Stimulated activated CD4-positive, alpha-beta T cell treated with anti-CD3 and anti-CD28 coated beads, Interleukin-1b, Interleukin-23, amount 100 ng/mL, for 1 hour (primary cell): ENCODE measurements around the gene VPS45.
A peak's percentile ranks its signal among the peaks of the same experiment; 100 is the strongest.
"Not testable (repeated sequence)": the region's sequence is repeated elsewhere in the genome, so short reads cannot be mapped to it uniquely, and the experiment has no call there.

Experiments used
- DNase-seq, 2 donors: peaks; one replicate each; pipeline ENCODE4 v3.0.0-alpha.2; 2020; ENCODE audit warnings: low read depth in 2 of 2

Gene VPS45

DNA sequence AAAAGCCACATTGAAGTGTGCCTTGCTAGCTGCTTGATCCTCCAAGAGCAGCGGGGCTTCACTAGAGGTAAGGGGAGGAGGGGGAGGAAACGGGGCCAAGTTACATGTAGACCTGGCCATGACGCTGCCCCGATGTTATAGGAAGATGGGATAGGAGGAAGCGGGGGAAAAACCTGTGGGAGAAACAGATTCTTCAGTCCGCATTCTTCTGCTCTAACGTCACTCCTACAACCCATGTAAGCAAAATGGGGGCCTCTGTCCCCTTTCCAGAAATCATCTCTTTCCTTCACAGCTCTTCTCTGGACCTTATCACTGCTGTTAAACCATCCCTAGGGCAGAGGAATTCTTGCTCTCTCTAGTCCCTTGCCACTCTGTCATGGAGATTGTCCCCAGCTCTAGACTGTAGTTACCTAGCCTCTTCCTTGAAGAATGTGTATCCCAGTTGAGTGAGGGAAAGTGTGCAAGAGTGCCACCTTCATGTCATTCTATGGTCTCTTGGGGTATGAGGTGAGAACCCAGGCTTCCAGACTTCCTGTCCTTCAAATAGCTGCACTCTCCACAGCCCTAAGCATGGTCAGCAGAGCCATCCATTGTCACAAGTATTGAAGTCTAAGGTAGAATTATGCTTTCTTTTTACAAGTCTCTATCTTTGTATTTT is 93.5 kb downstream of the VPS45 start:
- DNase-seq = no peak

DNA sequence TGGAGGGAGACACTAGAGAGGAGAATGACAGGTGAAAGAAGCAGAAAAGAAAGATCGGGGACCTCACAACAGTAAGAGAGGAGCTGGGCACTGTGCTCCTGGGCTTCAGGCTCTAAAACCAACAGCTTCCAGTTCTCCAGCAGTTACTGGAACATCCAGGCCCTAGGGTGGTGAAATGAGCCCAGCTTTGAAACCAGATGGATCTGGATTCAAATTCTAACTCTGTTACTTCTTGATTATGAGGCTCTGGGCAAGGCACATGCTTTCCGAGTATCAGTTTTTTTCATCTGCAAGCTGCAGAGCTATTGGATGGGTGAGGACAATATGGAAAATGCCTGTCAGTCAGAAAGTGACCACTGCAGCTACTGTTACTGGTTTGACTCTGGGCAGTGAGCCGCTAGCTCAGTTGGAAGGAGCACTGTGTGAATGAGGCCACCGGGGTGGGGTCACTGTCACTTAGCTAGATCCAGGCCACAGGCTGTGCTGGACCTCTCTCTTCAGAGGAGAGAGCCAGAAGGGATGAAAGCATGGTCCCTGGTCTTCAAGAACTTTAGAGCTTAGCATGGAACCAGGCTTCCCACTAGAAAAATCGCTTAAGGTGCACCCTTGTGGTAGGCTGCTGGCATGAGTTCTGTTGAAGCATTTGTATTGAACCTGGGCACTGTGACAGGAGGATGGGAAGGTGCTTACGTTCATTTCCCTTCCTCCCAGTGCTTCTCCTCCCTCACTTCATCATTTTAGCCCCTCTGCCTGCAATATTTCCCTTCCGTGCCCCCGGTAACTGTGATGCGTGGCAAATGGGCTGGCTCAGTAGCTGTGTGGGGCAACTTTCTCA is 94.4 kb downstream of the VPS45 start:
- DNase-seq = no peak

- DNase-seq = no peak
Observed at GRCh38 chr1:150162582-150162861, 94.9 kb downstream of the VPS45 start.

DNA sequence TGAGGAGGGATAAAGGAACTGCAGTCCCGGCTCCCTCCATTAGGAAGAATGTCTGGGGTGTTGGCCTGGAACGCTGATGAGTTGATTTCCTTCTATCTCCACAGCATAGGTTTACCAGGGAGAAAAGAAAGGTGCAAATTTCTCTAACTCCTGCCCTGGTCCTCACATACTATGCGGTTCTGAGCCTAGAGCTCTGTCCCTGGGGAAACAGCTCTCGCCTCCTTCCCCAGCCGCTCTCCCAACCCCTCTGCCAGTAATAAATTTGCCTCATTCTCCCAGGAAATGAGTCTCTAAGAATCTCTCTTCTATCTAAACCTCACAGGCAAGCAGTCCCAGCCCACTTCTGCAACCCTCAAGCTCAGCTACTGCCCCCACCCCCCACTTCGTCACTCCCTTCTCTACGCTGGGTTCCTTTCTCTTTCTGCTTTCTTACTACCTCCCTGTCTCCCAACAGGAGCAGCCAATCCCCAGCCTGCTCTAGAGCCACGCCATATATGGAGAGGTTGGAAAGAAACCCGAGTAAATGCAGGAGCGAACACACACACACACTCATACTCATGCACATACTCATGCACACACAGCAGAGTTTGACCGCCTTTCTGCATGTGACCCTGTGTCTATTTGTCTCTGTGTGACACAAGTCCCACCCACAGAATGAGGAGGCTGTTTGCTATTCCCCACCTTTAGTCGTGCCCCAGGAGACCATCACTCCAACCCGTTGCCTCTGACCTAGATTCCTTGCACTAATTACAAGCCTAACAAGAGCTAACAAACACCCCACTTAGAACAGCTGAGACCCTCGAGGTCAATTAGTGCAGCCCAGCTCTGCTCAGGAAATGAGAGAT is 95.5 kb downstream of the VPS45 start:
- no peak for DNase-seq

DNA sequence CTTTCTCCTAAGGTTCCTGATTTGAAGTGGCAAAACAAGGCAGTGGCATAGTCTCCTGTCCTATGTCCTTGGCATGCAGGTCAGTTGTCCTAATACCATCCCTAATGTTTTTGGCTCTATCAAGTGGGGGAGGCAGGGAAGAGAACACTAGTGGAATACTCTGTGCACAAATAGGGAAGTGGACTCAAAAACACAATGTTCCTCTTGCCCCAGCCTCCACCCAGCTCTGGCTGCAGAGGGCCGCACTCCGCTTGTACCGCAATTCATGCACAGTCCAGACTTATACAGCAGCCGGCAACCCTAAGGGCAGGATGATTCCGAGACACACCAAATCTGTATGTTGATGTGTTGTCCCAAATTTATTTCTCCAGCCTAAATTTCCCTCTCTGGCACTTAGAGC is 96.6 kb downstream of the VPS45 start:
- DNase-seq = no peak

GRCh38 chr1:150164779-150165178 is 97.2 kb downstream of the VPS45 start:
- no peak for DNase-seq

DNA sequence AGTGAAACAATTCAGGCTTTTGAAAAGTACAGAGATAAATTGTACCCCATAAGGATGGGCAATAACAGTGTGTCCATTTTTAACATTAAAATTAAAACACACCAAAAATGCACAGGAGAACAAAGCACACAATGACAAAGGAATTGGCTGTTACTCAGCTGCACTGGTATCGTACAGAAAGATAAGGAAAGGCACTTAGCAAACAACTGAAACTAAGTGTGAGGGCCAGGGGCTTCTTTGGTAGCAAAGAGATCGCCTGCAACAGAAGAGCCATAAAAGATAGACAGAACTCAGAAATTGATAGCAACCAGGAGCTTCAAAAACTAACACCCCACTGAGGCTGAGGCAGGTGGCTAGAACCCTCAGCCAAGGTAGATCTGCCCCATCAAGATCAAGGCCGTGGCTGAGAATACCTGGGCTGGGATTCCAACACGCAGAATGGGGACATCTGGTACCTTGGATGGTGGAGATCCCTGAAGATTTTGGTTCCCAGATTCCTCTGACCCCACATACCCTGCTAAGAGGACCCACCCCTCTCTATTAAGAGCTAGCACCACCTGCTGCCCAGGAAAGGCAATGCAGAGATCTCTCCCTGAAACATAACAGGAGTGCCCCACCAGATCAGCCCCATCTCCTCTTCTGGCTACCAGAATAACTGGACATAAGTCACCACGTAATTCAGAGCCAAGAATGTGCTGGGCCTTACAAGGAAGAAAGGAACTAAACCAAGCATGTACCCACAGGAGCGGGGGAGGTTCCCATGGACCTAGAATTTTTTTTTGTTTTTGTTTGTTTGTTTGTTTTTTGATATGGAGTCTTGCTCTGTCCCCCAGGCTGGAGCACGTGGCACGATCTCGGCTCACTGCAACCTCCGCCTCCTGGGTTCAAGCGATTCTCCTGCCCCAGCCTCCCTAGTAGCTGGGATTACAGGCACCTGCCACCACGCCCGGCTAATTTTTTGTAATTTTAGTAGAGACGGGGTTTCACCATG is 98.3 kb downstream of the VPS45 start:
- DNase-seq = peak in 1 of 2 donors; percentile 23

- peak in 1 of 2 donors; percentile 24 for DNase-seq
Observed at GRCh38 chr1:150168960-150169601, 101.5 kb downstream of the VPS45 start.

- no peak for DNase-seq
Observed at GRCh38 chr1:150171801-150172200, 104.2 kb downstream of the VPS45 start.

DNA sequence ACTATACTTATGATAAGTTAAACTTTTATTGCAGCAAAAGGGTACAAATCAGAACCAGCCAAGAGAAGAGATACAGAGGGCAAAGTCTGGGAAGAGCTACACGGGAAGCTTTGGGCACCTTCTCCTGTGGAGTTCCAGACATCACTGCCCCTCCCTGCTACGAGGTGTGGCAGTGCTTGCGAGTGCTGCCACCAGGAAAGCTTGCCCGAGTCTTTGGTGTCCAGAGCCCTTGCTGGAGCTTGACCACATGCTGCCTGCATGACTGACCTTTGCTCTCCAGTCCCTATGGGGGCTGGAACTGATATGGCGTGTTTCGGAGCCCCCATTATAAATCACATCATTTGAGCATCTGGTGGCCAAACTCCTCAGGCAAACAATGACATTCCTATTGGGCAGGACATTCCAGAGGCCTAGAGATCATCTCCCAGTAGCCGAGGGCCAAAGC is 105.6 kb downstream of the VPS45 start:
- DNase-seq = no peak

GRCh38 chr1:150176593-150176992 is 109.0 kb downstream of the VPS45 start:
- no peak for DNase-seq

DNA sequence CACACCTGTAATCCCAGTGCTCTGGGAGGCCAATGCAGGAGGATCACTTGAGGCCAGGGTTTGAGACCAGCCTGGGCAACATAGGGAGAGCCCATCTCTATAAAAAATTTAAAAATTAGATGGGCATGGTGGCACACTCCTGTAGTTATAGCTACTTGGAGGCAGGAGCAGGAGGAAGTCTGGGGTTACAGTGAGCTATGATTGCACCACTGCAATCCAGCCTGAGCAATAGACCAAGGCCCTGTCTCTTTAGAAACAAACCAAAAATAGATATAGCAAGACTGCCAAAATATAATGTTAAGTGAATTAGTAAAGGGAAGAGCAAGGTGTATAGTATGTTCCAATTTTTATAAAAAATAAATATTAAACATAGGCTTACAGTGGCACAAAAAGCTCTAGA is 111.0 kb downstream of the VPS45 start:
- no peak for DNase-seq

DNA sequence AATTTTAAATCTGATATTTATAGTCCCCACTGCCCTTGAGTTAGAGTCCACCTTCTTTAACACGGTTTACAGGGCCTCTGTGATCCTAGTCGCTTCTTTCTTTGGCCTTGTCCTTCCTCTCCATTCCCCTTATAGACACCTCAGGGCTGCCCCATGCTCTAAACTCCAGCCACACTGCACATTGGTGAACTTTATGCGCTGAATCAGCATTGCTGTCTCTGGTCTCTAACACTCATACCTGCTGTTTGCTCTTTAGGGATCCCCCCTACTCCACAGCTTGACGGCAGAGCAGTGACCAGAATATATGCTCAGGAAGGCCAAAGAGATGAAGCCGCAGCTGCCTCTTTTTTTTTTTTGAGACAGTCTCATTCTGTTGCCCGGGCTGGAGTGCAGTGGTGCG is 112.3 kb downstream of the VPS45 start:
- no peak for DNase-seq

- no peak for DNase-seq
Observed at GRCh38 chr1:150180474-150180873, 112.9 kb downstream of the VPS45 start.

GRCh38 chr1:150182247-150182646 is 114.7 kb downstream of the VPS45 start:
- no peak for DNase-seq

- DNase-seq = no peak
Observed at GRCh38 chr1:150183061-150183460, 115.5 kb downstream of the VPS45 start.

DNA sequence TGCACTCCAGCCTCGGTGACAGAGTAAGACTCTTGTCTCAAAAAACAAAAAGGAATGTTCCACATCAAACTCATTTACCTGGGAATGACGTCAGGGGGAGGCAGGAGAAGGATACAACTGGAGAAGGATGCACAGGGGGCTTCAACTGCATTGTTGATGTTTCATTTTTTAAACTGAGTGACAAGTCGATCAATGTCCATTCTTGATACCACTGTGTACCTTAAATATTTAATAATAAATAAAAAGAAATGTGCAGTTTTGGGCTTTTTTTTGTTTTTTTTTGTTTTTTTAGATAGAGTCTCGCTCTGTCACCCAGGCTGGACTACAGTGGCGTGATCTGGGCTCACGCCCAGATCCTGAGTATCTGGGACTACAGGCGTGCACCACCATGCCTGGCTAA is 117.9 kb downstream of the VPS45 start:
- DNase-seq = no peak

- not testable (repeated sequence) for DNase-seq
Observed at GRCh38 chr1:150186438-150186788, 118.8 kb downstream of the VPS45 start.

GRCh38 chr1:150186789-150187559 is 119.4 kb downstream of the VPS45 start:
- DNase-seq = no peak

- DNase-seq = no peak
Observed at GRCh38 chr1:150187560-150187931, 120.0 kb downstream of the VPS45 start.
